Skeletal muscle satellite cell (primary cell): Measurements from ENCODE around the gene SLC48A1.
A peak's percentile ranks its signal among the peaks of the same experiment; 100 is the strongest.

Source experiments
- H3K27me3 ChIP-seq: 2 replicates; pipeline ENCODE4 v1.7.0; 2013; ENCODE audit warnings: low read length; ENCODE audit not compliant: control insufficient read depth, insufficient read depth
- H3K36me3 ChIP-seq: 2 replicates; pipeline ENCODE4 v1.7.0; 2013; ENCODE audit warnings: mild to moderate bottlenecking, control low read depth, low read length; ENCODE audit not compliant: insufficient read depth
- H3K4me1 ChIP-seq: 2 replicates; pipeline ENCODE4 v1.7.0; 2013; ENCODE audit warnings: low read length; ENCODE audit not compliant: control insufficient read depth, insufficient read depth
- H3K4me2 ChIP-seq: 2 replicates; pipeline ENCODE4 v1.7.0; 2013; ENCODE audit warnings: mild to moderate bottlenecking, low read length
- H3K4me3 ChIP-seq: 2 replicates; pipeline ENCODE4 v1.7.0; 2013; ENCODE audit warnings: low read length
- H3K9ac ChIP-seq: 2 replicates; pipeline ENCODE4 v1.7.0; 2013; ENCODE audit warnings: mild to moderate bottlenecking, low read depth, low read length, moderate library complexity
- H3K9me3 ChIP-seq: replicated peaks from 2 replicates; pipeline ENCODE4 v1.7.0; 2013; ENCODE audit warnings: mild to moderate bottlenecking, control low read depth, low read length

Gene SLC48A1

GRCh38 chr12:47819896-47820630 lies 47.0 kb downstream of the SLC48A1 start, which contains the start of gene HDAC7:
HDAC7 (minus strand) TSS chr12:47819903; CDS start chr12:47819785, 118 bp downstream.
- peaks cover 76% of the 10 kb centered on the region for H3K4me1 ChIP-seq
- peak within 1 kb of the TSS; percentile 98 for H3K4me2 ChIP-seq
- no peaks in the 10 kb centered on the region for H3K9me3 ChIP-seq
- H3K9ac ChIP-seq = peak within 1 kb of the TSS; percentile 92
- peak within 1 kb of the TSS; percentile 96 for H3K4me3 ChIP-seq
- H3K27me3 ChIP-seq = no peaks in the 10 kb centered on the region
- no peaks in the 10 kb centered on the region for H3K36me3 ChIP-seq

GRCh38 chr12:47820631-47821345 lies 47.8 kb downstream of the SLC48A1 start:
- Histone ChIP-seq H3K36me3 (no peaks in the 10 kb centered on the region), H3K9me3 (no peaks in the 10 kb centered on the region), H3K27me3 (no peaks in the 10 kb centered on the region), H3K9ac (peak overlapping the region; percentile 92), H3K4me1 (peaks cover 76% of the 10 kb centered on the region), H3K4me2 (peak overlapping the region; percentile 95), H3K4me3 (peak overlapping the region; percentile 96)

GRCh38 chr12:47821346-47821706 lies 48.3 kb downstream of the SLC48A1 start:
- H3K9ac ChIP-seq = peak overlapping the region; percentile 92

GRCh38 chr12:47822401-47822800 lies 49.4 kb downstream of the SLC48A1 start:
- Histone ChIP-seq H3K9ac (no peak overlapping the region), H3K4me3 (no peak overlapping the region), H3K4me2 (no peak overlapping the region), H3K36me3 (no peaks in the 10 kb centered on the region), H3K9me3 (no peaks in the 10 kb centered on the region), H3K27me3 (no peaks in the 10 kb centered on the region), H3K4me1 (peaks cover 69% of the 10 kb centered on the region)

More at GRCh38 chr12:47821346-47821706, 48.3 kb downstream of the SLC48A1 start:
- Histone ChIP-seq H3K36me3 (no peaks in the 10 kb centered on the region), H3K4me1 (peaks cover 76% of the 10 kb centered on the region), H3K4me2 (peak overlapping the region; percentile 77), H3K4me3 (peak overlapping the region; percentile 54), H3K9me3 (no peaks in the 10 kb centered on the region), H3K27me3 (no peaks in the 10 kb centered on the region)

- Histone ChIP-seq H3K9ac (no peak overlapping the region), H3K9me3 (no peaks in the 10 kb centered on the region), H3K4me2 (no peak overlapping the region), H3K4me1 (peaks cover 64% of the 10 kb centered on the region), H3K36me3 (no peaks in the 10 kb centered on the region), H3K27me3 (no peaks in the 10 kb centered on the region), H3K4me3 (no peak overlapping the region)
Measured at GRCh38 chr12:47822863-47823262, 49.8 kb downstream of the SLC48A1 start.

- Histone ChIP-seq H3K36me3 (no peaks in the 10 kb centered on the region), H3K27me3 (no peaks in the 10 kb centered on the region), H3K4me1 (peaks cover 64% of the 10 kb centered on the region), H3K9ac (no peak overlapping the region), H3K9me3 (no peaks in the 10 kb centered on the region), H3K4me3 (no peak overlapping the region), H3K4me2 (no peak overlapping the region)
Measured at GRCh38 chr12:47823422-47824086, 50.5 kb downstream of the SLC48A1 start.

GRCh38 chr12:47824198-47824597 lies 51.2 kb downstream of the SLC48A1 start:
- Histone ChIP-seq H3K4me3 (no peak overlapping the region), H3K4me1 (peaks cover 68% of the 10 kb centered on the region), H3K36me3 (no peaks in the 10 kb centered on the region), H3K9me3 (no peaks in the 10 kb centered on the region), H3K9ac (no peak overlapping the region), H3K27me3 (no peaks in the 10 kb centered on the region), H3K4me2 (no peak overlapping the region)

- no peak overlapping the region for H3K9ac ChIP-seq
- H3K4me1 ChIP-seq = peaks cover 73% of the 10 kb centered on the region
Measured at GRCh38 chr12:47824635-47825034, 51.6 kb downstream of the SLC48A1 start.

GRCh38 chr12:47825173-47825639 lies 52.2 kb downstream of the SLC48A1 start:
- Histone ChIP-seq H3K4me3 (no peak overlapping the region), H3K9me3 (no peaks in the 10 kb centered on the region), H3K36me3 (no peaks in the 10 kb centered on the region), H3K4me2 (no peak overlapping the region), H3K27me3 (no peaks in the 10 kb centered on the region), H3K9ac (no peak overlapping the region), H3K4me1 (peaks cover 73% of the 10 kb centered on the region)

More at GRCh38 chr12:47824635-47825034, 51.6 kb downstream of the SLC48A1 start:
- Histone ChIP-seq H3K4me3 (no peak overlapping the region), H3K9me3 (no peaks in the 10 kb centered on the region), H3K4me2 (no peak overlapping the region), H3K27me3 (no peaks in the 10 kb centered on the region), H3K36me3 (no peaks in the 10 kb centered on the region)

- Histone ChIP-seq H3K4me3 (no peak overlapping the region), H3K27me3 (no peaks in the 10 kb centered on the region), H3K9ac (no peak overlapping the region), H3K9me3 (no peaks in the 10 kb centered on the region), H3K4me1 (peaks cover 46% of the 10 kb centered on the region), H3K4me2 (no peak overlapping the region), H3K36me3 (no peaks in the 10 kb centered on the region)
Measured at GRCh38 chr12:47828008-47828975, 55.3 kb downstream of the SLC48A1 start.
